Keratinocyte (primary cell): ENCODE results near the gene MLLT10. TPM values are rescaled to one million over a fixed set of nuclear protein-coding genes. Genes with fewer than 3 reads are reported as not detected.

ENCODE experiments used
- DNase-seq: peaks from one replicate; pipeline ENCODE4 v3.0.0-alpha.2; 2011; ENCODE audit warnings: low read depth, missing footprints, low spot score
- FAIRE-seq: peaks from 2 replicates; lab custom pipeline; 2011; peaks lifted over from hg19 to GRCh38; lab: Jason Lieb, UNC
- H2AFZ ChIP-seq: 2 replicates; pipeline ENCODE4 v1.6.0; 2012; ENCODE audit warnings: low read length, control low read depth, inconsistent platforms; ENCODE audit not compliant: control insufficient read depth
- H3K27ac ChIP-seq: 2 replicates; pipeline ENCODE4 v1.5.1; 2011; ENCODE audit warnings: low read length; ENCODE audit not compliant: control insufficient read depth, insufficient read depth
- H3K27me3 ChIP-seq: 3 replicates; pipeline ENCODE4 v1.6.0; 2011; ENCODE audit warnings: low read length; ENCODE audit not compliant: control insufficient read depth, insufficient read depth; ENCODE audit errors: extremely low read depth
- H3K36me3 ChIP-seq, 2 experiments: 2 replicates in 1 of 2; 3 replicates in 1 of 2; pipeline ENCODE4 v1.5.1; 2011; ENCODE audit warnings: low read length in 2 of 2, mild to moderate bottlenecking in 1 of 2; ENCODE audit not compliant: control insufficient read depth in 2 of 2, insufficient read depth in 2 of 2; ENCODE audit errors: extremely low read depth in 1 of 2
- H3K4me1 ChIP-seq: 3 replicates; pipeline ENCODE4 v1.5.1; 2011; ENCODE audit warnings: low read length; ENCODE audit not compliant: control insufficient read depth, insufficient read depth; ENCODE audit errors: extremely low read depth
- H3K4me2 ChIP-seq: 3 replicates; pipeline ENCODE4 v1.6.0; 2011; ENCODE audit warnings: low read depth, low read length; ENCODE audit not compliant: control insufficient read depth, insufficient read depth; ENCODE audit errors: extremely low read depth
- H3K4me3 ChIP-seq, 3 experiments: fragments of 200-600 bp in 1 of 3; sonication (generic) in 1 of 3; 2 replicates in 2 of 3; 3 replicates in 1 of 3; pipeline ENCODE4 v1.5.1; 2011 to 2016; ENCODE audit warnings: low read length in 3 of 3, mild to moderate bottlenecking in 3 of 3, control low read depth in 2 of 3, inconsistent platforms in 1 of 3, low read depth in 1 of 3, mixed read lengths in 1 of 3, mixed run types in 1 of 3, moderate library complexity in 1 of 3; ENCODE audit not compliant: control insufficient read depth in 2 of 3, insufficient read depth in 2 of 3; ENCODE audit errors: extremely low read depth in 1 of 3
- H3K79me2 ChIP-seq: 2 replicates; pipeline ENCODE4 v1.6.0; 2012; ENCODE audit warnings: low read length; ENCODE audit not compliant: control insufficient read depth, insufficient read depth
- H3K9ac ChIP-seq: 3 replicates; pipeline ENCODE4 v1.6.0; 2011; ENCODE audit warnings: low read length; ENCODE audit not compliant: control insufficient read depth, insufficient read depth; ENCODE audit errors: extremely low read depth
- H3K9me1 ChIP-seq: 3 replicates; pipeline ENCODE4 v1.6.0; 2011; ENCODE audit warnings: low read length; ENCODE audit not compliant: control insufficient read depth, insufficient read depth; ENCODE audit errors: extremely low read depth
- H3K9me3 ChIP-seq: 2 replicates; pipeline ENCODE4 v1.5.1; 2012; ENCODE audit warnings: low read depth, low read length; ENCODE audit not compliant: control insufficient read depth
- H4K20me1 ChIP-seq: 3 replicates; pipeline ENCODE4 v1.6.0; 2011; ENCODE audit warnings: low read length; ENCODE audit not compliant: control insufficient read depth, insufficient read depth; ENCODE audit errors: extremely low read depth
- CTCF ChIP-seq, 3 experiments: IDR thresholded peaks in 1 of 3; conservative IDR thresholded peaks in 1 of 3; optimal IDR thresholded peaks in 1 of 3; 2 replicates in 2 of 3; 3 replicates in 1 of 3; pipeline versions ENCODE3 to v1.5.1; 2011; ENCODE audit warnings: low read length in 3 of 3, mild to moderate bottlenecking in 3 of 3, moderate library complexity in 2 of 3, control low read depth in 1 of 3, inconsistent platforms in 1 of 3; ENCODE audit not compliant: insufficient read depth in 2 of 3; ENCODE audit errors: extremely low read depth in 1 of 3
- EZH2 ChIP-seq: IDR thresholded peaks from one replicate; pipeline ENCODE4 v1.6.1; 2012; ENCODE audit warnings: inconsistent platforms, mild to moderate bottlenecking, low read length, moderate library complexity
- dilution Hi-C: fragments of 300-500 bp; cut with MboI; formaldehyde crosslinking; loops from one replicate; pipeline ENCODE4 v1.7.0; 2020; ENCODE audit warnings: low sequenced_read_pairs; ENCODE audit not compliant: extremely low pct_ligation_motif_present
- polyA plus RNA-seq, 5 experiments: library from polyadenylated mRNA; depleted of rRNA in 3 of 5; stranded (reverse) in 3 of 5; stranded (forward) in 1 of 5; unstranded in 1 of 5; fragments of >200 nt; gene quantifications; 1 replicate in 1 of 5; 2 replicates in 3 of 5; 3 replicates in 1 of 5; pipeline versions ENCODE4 v1.2.1 to v1.2.3, GENCODE V29; 2011 to 2012; ENCODE audit warnings: missing spikeins in 2 of 5, low read depth in 1 of 5, low replicate concordance in 1 of 5

MLLT10 gene
- polyA plus RNA-seq, 1 donor (not counting 4 experiments of a cell fraction or from before 2014, with no cell fraction given), result 40.2 TPM

DNA sequence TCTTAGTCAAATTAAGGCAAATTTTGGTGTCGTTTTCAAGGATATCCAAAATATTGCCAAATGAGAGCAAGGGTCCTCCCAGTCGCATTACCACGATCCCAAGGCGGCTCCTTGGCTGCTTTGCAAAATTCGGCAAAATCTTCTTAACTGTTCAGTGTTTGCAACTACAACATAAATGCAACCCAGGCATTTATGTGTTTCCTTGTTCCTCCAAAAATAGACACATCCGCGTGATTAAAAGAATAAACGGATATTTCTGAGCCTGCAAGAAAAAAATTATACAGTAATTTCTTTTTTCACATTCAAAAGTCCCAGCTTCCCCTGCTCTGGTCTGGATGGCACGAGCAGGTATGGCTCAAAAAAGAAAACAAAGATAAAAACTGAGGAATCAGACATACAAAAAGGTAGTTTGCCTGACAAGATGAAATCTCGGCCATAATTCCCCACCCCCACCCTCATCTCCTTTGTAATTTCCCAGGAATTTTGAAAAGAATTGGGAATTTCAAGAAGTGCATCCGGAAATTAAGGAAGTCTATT, 14.6 kb upstream of the MLLT10 start:
- H2AFZ ChIP-seq, result peak overlapping the region; percentile 76
- peaks cover 39% of the 10 kb centered on the region for H3K4me1 ChIP-seq
- no peak for FAIRE-seq
- no peaks in the 10 kb centered on the region for H3K27me3 ChIP-seq
- H3K27ac ChIP-seq, result peak overlapping the region; percentile 90
- H3K4me3 ChIP-seq, result peak overlapping the region; percentile 49 to 88 (median 76)
- H3K9me3 ChIP-seq, result no peaks in the 10 kb centered on the region
- peak overlapping the region; percentile 81 for H3K9ac ChIP-seq
- dilution Hi-C loops, result no loop called here
- no peaks in the 10 kb centered on the region for H3K9me1 ChIP-seq
- H3K36me3 ChIP-seq, result no peaks in the 10 kb centered on the region
- H3K4me2 ChIP-seq, result peak overlapping the region; percentile 100
- H4K20me1 ChIP-seq, result no peaks in the 10 kb centered on the region
- no peaks in the 10 kb centered on the region for H3K79me2 ChIP-seq
- no peak for DNase-seq
- TF ChIP-seq CTCF (optimal IDR thresholded peaks at IDR 0.05 in 1 of 3, IDR thresholded peaks at IDR 0.05 in 1 of 3, conservative IDR thresholded peaks at IDR 0.05 in 1 of 3; ENCODE audit: extremely low read depth in 1 of 3, insufficient read depth in 2 of 3, low read length in 3 of 3), result no peak
- no peak for TF ChIP-seq EZH2

DNA sequence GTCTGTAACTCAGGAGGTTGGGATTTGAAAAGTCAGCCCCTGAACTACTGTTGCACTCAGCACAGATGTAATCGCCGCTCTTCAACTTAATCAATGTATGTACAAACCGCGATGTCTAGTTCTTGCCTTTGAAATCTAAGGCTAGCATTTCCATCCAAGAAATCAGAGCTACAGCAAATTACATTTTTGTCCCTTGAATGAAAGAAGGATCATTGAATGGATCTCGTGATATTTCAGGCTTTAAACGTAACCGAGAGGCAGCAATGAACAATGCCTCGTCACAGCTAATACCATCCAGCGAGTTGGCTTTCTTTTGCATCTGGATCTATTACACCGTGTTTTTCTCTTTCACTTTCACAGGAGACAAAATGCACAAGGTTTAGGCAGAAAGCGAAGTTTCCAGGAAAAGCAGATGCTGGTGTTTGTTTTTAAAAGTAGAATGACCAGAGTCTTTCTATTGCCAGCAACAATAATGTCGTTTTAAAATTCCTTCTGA, 14.0 kb upstream of the MLLT10 start:
- peak overlapping the region; percentile 76 for H2AFZ ChIP-seq
- peak overlapping the region; percentile 100 for H3K4me2 ChIP-seq
- TF ChIP-seq CTCF (optimal IDR thresholded peaks at IDR 0.05 in 1 of 3, IDR thresholded peaks at IDR 0.05 in 1 of 3, conservative IDR thresholded peaks at IDR 0.05 in 1 of 3; ENCODE audit: extremely low read depth in 1 of 3, insufficient read depth in 2 of 3, low read length in 3 of 3) (no peak), EZH2 (no peak)
- H3K9ac ChIP-seq, result peak overlapping the region; percentile 81
- no peaks in the 10 kb centered on the region for H3K79me2 ChIP-seq
- no peaks in the 10 kb centered on the region for H3K9me1 ChIP-seq
- dilution Hi-C loops, result no loop called here
- H3K4me1 ChIP-seq, result peaks cover 44% of the 10 kb centered on the region
- no peaks in the 10 kb centered on the region for H3K27me3 ChIP-seq
- H3K9me3 ChIP-seq, result no peaks in the 10 kb centered on the region
- H3K4me3 ChIP-seq, result peak overlapping the region; percentile 49 to 88 (median 76)
- H3K36me3 ChIP-seq, result no peaks in the 10 kb centered on the region
- DNase-seq, result no peak
- FAIRE-seq, result peak; percentile 58
- no peaks in the 10 kb centered on the region for H4K20me1 ChIP-seq
- H3K27ac ChIP-seq, result peak overlapping the region; percentile 90
